ENCODE data around the gene ZBTB7C.

ZBTB7C gene

DNA sequence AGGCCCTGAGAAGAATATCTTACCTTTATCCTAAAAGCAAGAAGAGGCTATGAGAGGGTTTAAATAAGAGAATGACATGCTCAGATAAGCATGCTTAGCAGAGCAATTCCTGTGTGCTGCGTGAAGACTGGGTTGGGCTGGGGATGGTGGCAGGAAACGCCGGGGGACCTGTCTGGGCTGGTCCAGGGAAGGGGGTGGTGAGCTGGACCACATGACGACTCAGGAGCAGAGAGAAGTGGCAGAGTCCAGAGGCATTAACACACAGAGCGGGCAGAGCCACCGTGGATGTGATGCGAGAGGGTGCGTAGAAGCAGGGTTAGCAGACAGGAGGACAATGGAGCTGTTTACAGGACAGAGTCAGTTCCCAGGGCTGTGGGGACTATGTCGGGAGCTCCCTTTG is 84.5 kb downstream of the ZBTB7C start:
- DNase-seq (ENCODE audit: low read depth in 3 of 3), result no peak

DNA sequence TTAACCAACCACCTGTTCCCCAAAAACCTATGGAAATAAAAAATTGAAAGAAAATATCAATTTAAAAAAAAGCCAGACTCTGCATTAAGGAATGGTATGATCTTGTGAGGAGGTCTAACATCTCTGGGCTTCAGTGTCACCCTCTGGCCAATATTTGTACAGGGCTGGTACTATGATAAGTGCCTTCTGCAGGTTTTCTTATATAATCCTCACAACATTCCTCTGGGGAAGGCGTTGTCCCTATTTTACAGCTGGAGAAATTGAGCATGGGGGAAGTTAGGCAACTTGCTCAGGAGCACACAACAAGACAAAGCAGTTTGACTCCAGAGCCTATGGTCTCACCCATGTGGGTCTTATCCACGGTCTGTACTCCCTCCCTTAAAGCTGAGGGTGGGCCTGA is 86.0 kb downstream of the ZBTB7C start:
- no peak for DNase-seq (ENCODE audit: low read depth in 3 of 3)

DNA sequence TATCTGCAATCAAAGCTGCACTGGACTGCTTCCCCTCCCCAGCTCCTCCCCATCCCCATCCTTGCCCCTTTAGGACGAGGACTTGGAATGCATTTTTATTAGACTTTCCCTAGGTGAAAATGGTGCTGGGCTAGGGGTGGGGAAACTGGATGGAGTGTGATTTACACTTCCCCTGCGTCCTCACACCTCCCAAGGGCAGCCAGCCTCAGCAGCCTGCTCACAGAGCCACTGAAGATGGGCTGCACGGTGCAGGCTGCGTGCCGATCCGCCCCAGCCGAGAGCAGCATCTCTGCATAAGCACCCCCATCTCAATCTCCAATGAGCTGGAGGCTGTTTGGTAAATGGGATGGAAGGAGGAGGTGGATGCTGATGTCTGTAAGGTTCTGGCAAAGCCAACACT is 87.6 kb downstream of the ZBTB7C start:
- no peak for DNase-seq (ENCODE audit: low read depth in 3 of 3)

GRCh38 chr18:48321121-48321520 is 88.1 kb downstream of the ZBTB7C start:
- DNase-seq (ENCODE audit: low read depth in 3 of 3), result no peak

DNA sequence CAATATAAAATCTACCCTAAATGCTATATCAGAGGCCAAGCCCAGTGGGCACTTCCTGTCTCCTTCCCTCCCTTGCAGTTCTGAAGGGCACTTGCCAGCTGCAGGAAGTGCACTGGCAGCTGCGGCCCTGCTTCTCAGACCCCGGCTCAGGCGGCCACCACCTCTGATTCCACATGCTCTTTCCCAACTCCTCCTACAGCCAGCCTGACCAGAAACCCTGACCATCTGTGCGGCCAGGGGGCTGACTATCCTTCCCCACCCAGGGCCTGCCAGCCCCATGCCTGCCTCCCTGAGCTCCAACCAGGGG is 88.6 kb downstream of the ZBTB7C start:
- DNase-seq (ENCODE audit: low read depth in 3 of 3), result no peak

DNA sequence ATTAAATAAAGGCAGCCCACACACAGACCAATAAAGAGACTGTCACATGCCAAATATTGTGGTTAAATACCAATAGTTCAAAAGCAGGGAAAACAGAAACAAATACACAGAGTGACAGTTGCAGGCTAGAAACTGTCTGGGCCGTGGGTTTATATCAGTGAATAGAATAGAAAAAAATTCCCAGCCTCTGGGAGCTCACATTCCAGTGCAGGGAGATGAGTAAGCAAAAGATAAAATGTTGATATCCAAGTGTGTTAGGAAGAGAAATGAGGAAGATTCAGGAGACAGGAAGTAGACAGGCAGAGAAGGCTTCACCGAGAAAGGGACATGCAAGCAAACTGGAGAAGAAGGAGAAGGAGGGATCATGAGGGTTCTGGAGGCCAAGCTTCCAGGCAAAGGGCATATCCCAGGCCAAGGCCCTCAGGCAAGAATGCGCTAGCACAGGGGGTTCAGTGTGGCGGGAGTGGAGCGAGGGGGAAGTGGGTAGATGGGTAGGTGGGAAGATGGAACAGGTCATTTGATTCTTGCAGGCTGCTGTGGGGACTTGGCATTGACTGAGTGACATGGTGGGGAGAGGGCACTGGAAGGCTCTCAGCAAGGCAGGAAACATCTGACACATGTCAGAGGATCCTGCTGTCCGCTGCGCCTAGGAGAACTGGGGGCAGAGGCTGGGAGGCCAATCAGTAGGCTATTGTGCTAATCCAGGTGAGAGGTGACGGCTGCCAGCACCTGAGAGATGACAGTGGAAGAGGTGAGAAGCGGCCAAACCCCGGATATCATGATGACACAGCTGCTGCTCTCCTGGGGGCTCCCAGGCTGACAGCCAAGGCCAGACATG is 89.2 kb downstream of the ZBTB7C start:
- no peak for DNase-seq (ENCODE audit: low read depth in 3 of 3)

GRCh38 chr18:48318436-48318835 is 90.7 kb downstream of the ZBTB7C start:
- DNase-seq (ENCODE audit: low read depth in 3 of 3), result no peak

DNA sequence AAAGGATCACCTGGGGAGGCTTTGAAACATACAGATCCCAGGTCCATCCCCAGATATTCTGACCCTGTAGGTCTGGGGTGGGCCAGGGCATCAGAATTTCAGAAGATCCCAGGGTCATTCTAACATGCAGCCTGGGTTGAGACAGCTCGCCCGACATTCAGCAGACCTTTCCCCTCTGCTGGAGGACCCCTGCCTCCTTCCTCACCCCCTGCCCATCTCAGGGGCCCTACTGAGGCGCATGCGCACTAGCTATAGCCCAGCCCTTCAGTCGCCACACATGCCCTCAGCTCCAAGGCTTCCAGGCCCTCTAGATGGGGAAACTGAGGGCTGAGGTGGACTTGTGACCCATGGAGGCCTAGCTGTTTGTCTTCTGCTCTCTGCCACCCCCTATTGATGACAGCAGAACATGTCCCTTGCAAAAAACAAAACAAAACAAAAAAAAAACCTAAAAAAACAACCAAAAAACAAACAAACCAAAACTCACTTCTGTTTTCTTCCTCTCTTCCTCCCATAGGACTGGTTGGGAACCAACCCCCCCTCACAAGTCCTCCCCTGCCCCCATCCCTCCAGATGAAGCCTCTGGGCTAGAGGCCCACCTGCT is 91.3 kb downstream of the ZBTB7C start:
- no peak for DNase-seq (ENCODE audit: low read depth in 3 of 3)

DNA sequence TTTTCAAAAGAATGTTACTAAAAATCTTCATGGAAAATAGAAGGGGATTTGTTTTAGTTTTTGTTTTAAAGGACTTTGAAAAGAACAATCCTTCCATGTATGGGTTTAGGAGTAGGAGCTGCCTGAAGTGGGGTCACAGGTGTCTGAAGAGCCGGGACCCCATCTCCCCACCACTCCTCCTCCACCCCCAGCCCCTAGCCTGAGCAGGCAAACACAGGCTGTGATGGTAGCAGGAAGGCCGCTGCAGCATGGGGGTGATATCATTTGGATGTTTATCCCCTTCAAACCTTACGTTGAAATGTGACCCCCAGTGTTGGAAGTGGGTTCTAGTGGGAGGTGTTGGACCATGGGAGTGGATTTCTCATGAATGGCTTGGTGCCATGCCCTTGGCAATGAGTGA is 93.0 kb downstream of the ZBTB7C start:
- no peak for DNase-seq (ENCODE audit: low read depth in 3 of 3)

- DNase-seq (ENCODE audit: low read depth in 3 of 3), result no peak
Measured at GRCh38 chr18:48314690-48315089, 94.5 kb downstream of the ZBTB7C start.

GRCh38 chr18:48313792-48314191 is 95.4 kb downstream of the ZBTB7C start:
- no peak for DNase-seq (ENCODE audit: low read depth in 3 of 3)

- no peak for DNase-seq (ENCODE audit: low read depth in 3 of 3)
Measured at GRCh38 chr18:48312066-48312465, 97.1 kb downstream of the ZBTB7C start.

DNA sequence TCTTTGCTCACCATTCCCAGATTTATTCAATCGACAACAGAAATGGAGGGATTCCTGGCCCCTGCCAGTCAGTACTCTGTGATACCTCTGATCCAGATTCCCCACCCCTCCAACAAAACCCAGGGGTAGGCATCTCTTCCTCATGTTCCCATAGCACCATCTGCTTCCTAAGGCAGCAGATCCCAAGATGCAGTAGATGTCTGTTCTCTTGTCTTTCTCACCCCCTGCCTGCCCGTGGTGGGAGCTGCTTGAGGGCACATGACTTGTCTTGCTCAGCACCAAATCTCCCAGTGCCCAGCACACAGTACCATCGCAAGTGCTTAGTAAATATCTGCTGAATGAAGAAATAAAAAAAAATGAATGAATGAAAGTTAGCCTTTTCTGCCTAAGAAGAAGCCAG is 98.2 kb downstream of the ZBTB7C start:
- DNase-seq (ENCODE audit: low read depth in 3 of 3), result no peak

DNA sequence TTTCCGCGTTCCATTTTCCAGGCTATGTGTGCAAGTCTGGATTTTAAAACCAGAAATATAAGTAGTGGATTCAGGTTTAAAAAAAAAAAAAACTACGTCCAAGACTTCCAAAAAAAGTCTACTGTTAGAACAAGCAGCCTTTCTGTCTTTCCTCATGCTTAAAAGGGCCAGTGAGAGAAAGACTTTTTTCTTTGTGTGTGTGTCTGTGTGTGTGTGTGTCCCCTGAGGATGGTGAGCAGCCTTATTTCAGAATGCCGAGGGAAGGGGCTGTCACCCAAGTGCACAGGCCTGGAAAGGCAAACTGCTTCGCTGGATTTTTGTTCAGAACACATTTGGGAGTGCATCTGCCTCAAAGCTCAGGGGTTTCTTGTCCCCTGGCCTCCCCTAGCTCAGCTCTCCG is 98.8 kb downstream of the ZBTB7C start:
- no peak for DNase-seq (ENCODE audit: low read depth in 3 of 3)

- no peak for DNase-seq (ENCODE audit: low read depth in 3 of 3)
Measured at GRCh38 chr18:48308755-48309575, 100.2 kb downstream of the ZBTB7C start.

DNA sequence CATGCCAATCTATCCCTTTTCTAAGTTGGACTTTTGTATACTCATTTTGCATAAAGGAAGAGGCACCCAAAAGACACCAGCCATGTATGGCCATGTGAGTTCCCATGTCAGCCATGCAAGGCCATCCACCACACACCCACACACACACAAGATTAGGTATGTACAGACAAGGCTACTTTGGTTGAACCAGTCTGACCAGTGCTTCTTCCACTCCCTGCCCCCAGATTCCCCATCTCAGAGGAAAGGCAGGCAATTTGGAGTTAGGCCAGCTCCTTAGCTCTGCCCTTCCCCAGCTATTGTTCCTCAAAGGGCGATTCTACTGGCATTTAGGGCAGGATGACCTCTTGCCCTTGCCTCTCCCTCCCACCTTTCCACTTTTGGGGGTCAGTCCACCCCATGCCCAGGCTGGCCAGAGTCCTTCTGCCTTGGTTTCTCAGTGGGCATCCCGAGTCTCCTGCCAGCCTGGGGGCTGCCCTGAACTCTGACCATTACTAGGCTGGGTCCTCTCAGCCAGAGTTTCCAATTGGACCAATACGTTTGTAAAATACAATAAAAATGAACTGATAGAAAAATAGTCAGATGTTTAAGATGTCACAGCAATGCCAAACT is 101.1 kb downstream of the ZBTB7C start:
- no peak for DNase-seq (ENCODE audit: low read depth in 3 of 3)

- no peak for DNase-seq (ENCODE audit: low read depth in 3 of 3)
Measured at GRCh38 chr18:48306838-48307237, 102.3 kb downstream of the ZBTB7C start.

DNA sequence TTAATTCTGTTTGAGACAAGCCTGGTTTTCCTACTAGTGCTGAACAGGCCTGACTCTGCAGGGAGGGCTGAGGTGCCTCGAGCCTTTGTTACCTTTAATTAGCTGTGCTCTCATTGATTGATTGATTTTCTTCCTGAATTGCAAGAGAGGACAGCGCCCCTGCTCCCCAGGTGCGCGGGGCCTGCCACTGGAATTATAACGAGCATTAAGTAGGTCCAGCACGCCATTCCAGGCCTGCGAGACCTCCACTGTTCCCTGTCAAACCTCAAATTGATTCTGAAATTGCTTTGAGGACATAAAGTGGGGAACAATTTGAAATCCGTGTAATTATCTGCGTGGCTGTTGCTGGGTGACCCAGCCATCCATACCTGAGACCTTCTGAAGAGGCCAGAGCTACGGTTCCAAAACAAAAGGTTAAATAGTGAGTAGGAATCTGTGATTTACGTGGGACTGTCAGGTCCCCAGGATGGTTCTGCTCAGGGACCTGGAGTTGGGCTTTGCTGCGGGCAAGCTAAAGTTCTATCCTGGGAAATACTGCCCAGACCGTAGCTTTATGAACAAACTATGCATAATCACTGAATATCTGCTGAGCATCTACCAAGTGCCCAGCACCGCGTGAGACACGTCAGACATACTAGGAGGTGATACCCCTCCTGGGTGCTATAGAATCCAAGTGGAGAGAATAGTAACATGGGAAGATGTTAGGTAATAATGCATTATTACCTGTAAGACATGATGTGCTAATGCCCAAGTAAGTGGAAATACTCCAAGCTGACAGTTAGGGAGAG is 104.1 kb downstream of the ZBTB7C start:
- DNase-seq (ENCODE audit: low read depth in 3 of 3), result no peak

DNA sequence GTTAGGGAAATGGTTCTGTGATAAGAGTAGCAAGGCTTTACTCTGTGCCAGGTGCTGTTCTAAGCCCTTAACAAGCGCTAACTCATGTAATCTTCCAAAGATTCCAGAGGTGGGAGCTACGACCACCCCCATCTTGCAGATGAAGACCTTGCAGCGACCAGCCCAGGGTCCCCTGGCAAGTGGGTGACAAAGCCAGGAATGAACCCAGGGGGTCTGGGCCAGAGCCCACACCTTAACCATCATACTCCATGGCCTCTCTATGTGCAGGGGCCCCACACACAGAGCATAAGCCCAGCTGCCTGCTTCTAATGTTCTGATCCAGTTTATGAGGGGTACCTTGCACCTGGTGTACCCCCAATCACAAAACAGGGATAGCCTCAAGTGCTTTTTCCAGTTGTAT is 105.3 kb downstream of the ZBTB7C start:
- DNase-seq (ENCODE audit: low read depth in 3 of 3), result no peak

- DNase-seq (ENCODE audit: low read depth in 3 of 3), result no peak
Measured at GRCh38 chr18:48302736-48303135, 106.4 kb downstream of the ZBTB7C start.

- DNase-seq (ENCODE audit: low read depth in 3 of 3), result peak in 1 of 3 experiments; percentile 11
Measured at GRCh38 chr18:48300463-48300961, 108.7 kb downstream of the ZBTB7C start.

Measured in stimulated activated CD4-positive, alpha-beta T cell treated with anti-CD3 and anti-CD28 coated beads, TNF-alpha, amount 100 ng/mL, for 24 hours (primary cell).